Measurements from ENCODE around the gene CYBB.

CYBB gene

DNA sequence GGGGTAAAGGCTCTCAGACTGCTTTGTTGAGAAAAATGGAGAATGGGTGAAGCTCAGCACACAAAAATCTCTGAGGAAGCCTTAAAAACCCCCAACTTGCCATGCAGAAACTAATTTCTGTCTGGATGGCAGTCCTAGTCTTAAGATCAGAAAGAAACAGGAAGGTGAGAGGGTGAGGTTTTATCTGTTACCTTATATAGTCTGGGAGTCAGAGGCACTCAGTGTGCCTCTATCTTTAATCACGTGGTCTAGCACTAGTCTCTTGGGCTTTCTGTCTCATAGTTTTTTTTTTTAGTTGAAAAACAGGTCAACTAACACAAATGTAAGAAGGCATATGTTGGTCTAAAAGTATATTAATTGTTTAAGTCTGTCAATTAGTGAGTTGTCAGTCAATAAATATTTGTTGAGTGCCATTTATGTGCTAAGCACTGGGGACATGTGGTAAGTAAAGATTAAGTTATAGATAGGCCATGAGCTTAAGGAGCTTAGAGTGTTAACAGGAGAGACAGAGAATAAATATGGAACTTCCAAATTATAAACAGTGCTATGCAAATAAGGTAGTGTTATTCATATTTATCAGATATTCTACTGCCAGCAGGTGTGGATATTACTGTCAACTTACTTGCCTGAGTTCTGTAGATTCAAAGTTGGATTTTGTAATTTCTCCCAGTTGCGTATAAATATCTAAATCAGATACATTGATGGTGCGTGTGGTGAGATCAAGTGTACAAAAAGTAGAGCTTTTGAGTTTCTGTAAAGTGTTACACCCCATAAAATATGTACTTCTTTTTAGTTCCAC, 7.0 kb downstream of the CYBB start:
- H3K4me3 ChIP-seq (replicated peaks; ENCODE audit: insufficient read depth, low read length): no peak overlapping the region
- DNase-seq (ENCODE audit: low read depth in 1 of 2, low spot score in 1 of 2): peak in 1 of 2 experiments; percentile 14

GRCh38 chrX:37787423-37787869, 7.6 kb downstream of the CYBB start:
- Histone ChIP-seq H3K27me3 (ENCODE audit: insufficient read depth, poor library complexity, severe bottlenecking) (no peaks in the 10 kb centered on the region), H3K4me3 (replicated peaks; ENCODE audit: insufficient read depth, low read length) (no peak overlapping the region), H3K27ac (replicated peaks) (peak overlapping the region; percentile 94)
- DNase-seq (ENCODE audit: low read depth in 1 of 2, low spot score in 1 of 2): peak in 1 of 2 experiments; percentile 78
- TF ChIP-seq GABPA (IDR thresholded peaks at IDR 0.05; ENCODE audit: low read depth): no peak
- TF ChIP-seq SPI1 (IDR thresholded peaks at IDR 0.05; ENCODE audit: borderline replicate concordance, low read depth): peak; percentile 87

More for the DNA sequence above, 7.0 kb downstream of the CYBB start:
- TF ChIP-seq POLR2AphosphoS5 (IDR thresholded peaks at IDR 0.05; ENCODE audit: low read depth) (no peak), GABPA (IDR thresholded peaks at IDR 0.05; ENCODE audit: low read depth) (no peak), SPI1 (IDR thresholded peaks at IDR 0.05; ENCODE audit: borderline replicate concordance, low read depth) (peak; percentile 63)
- TF ChIP-seq, protein P1, sequence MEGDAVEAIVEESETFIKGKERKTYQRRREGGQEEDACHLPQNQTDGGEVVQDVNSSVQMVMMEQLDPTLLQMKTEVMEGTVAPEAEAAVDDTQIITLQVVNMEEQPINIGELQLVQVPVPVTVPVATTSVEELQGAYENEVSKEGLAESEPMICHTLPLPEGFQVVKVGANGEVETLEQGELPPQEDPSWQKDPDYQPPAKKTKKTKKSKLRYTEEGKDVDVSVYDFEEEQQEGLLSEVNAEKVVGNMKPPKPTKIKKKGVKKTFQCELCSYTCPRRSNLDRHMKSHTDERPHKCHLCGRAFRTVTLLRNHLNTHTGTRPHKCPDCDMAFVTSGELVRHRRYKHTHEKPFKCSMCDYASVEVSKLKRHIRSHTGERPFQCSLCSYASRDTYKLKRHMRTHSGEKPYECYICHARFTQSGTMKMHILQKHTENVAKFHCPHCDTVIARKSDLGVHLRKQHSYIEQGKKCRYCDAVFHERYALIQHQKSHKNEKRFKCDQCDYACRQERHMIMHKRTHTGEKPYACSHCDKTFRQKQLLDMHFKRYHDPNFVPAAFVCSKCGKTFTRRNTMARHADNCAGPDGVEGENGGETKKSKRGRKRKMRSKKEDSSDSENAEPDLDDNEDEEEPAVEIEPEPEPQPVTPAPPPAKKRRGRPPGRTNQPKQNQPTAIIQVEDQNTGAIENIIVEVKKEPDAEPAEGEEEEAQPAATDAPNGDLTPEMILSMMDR (IDR thresholded peaks at IDR 0.05; ENCODE audit: insufficient read depth, low read length): no peak
- TF ChIP-seq, protein P2, sequence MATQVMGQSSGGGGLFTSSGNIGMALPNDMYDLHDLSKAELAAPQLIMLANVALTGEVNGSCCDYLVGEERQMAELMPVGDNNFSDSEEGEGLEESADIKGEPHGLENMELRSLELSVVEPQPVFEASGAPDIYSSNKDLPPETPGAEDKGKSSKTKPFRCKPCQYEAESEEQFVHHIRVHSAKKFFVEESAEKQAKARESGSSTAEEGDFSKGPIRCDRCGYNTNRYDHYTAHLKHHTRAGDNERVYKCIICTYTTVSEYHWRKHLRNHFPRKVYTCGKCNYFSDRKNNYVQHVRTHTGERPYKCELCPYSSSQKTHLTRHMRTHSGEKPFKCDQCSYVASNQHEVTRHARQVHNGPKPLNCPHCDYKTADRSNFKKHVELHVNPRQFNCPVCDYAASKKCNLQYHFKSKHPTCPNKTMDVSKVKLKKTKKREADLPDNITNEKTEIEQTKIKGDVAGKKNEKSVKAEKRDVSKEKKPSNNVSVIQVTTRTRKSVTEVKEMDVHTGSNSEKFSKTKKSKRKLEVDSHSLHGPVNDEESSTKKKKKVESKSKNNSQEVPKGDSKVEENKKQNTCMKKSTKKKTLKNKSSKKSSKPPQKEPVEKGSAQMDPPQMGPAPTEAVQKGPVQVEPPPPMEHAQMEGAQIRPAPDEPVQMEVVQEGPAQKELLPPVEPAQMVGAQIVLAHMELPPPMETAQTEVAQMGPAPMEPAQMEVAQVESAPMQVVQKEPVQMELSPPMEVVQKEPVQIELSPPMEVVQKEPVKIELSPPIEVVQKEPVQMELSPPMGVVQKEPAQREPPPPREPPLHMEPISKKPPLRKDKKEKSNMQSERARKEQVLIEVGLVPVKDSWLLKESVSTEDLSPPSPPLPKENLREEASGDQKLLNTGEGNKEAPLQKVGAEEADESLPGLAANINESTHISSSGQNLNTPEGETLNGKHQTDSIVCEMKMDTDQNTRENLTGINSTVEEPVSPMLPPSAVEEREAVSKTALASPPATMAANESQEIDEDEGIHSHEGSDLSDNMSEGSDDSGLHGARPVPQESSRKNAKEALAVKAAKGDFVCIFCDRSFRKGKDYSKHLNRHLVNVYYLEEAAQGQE (IDR thresholded peaks at IDR 0.05; ENCODE audit: insufficient replicate concordance, low read depth): no peak
- H3K27ac ChIP-seq (replicated peaks): peak overlapping the region; percentile 94
- no peaks in the 10 kb centered on the region for H3K27me3 ChIP-seq (ENCODE audit: insufficient read depth, poor library complexity, severe bottlenecking)

- no peak overlapping the region; the same call in 1 of the 2 replicates for H3K27ac ChIP-seq (replicated peaks)
Observed at GRCh38 chrX:37796310-37796709, 16.5 kb downstream of the CYBB start.

More at GRCh38 chrX:37796310-37796709, 16.5 kb downstream of the CYBB start:
- TF ChIP-seq GABPA (IDR thresholded peaks at IDR 0.05; ENCODE audit: low read depth) (no peak), SPI1 (IDR thresholded peaks at IDR 0.05; ENCODE audit: borderline replicate concordance, low read depth) (no peak), POLR2AphosphoS5 (IDR thresholded peaks at IDR 0.05; ENCODE audit: low read depth) (no peak)
- TF ChIP-seq, protein P2 (IDR thresholded peaks at IDR 0.05; ENCODE audit: insufficient replicate concordance, low read depth): no peak
- TF ChIP-seq, protein P1 (IDR thresholded peaks at IDR 0.05; ENCODE audit: insufficient read depth, low read length): no peak
- DNase-seq (ENCODE audit: low read depth in 1 of 2, low spot score in 1 of 2): no peak
- no peak overlapping the region for H3K4me3 ChIP-seq (replicated peaks; ENCODE audit: insufficient read depth, low read length)
- H3K27me3 ChIP-seq (ENCODE audit: insufficient read depth, poor library complexity, severe bottlenecking): no peaks in the 10 kb centered on the region
